HEK293 (cell line): Measurements from ENCODE around the gene NABP1.
A peak's percentile ranks its signal among the peaks of the same experiment; 100 is the strongest.

Experiments used
- CTCF ChIA-PET: fragments of 350-600 bp; formaldehyde crosslinking; extraction: SDS; loops from one replicate; lab custom pipeline; 2021; ENCODE audit warnings: antibody characterized with exemption; lab: Yijun Ruan, JAX
- POLR2A ChIA-PET: fragments of 300-600 bp; formaldehyde crosslinking; extraction: SDS; loops from one replicate; lab custom pipeline; 2020; ENCODE audit warnings: antibody characterized with exemption, inconsistent platforms; lab: Yijun Ruan, JAX
- H3K27ac ChIP-seq: fragments of 200-500 bp; sonication (Bioruptor generic); 2 replicates; pipeline ENCODE4 v1.5.1; 2014; ENCODE audit warnings: low read depth, low read length, control low read depth, inconsistent platforms; ENCODE audit errors: extremely low read depth
- H3K36me3 ChIP-seq, 2 experiments: fragments of 200-500 bp in 1 of 2; sonication (Bioruptor generic) in 1 of 2; 1 replicate in 1 of 2; 2 replicates in 1 of 2; pipeline ENCODE4 v1.5.1; 2014 to 2017; ENCODE audit warnings: inconsistent platforms in 2 of 2, low read length in 2 of 2; ENCODE audit not compliant: control insufficient read depth in 2 of 2, insufficient read depth in 1 of 2
- H3K4me1 ChIP-seq: fragments of 200-500 bp; sonication (Bioruptor generic); 2 replicates; pipeline ENCODE4 v1.5.1; 2014; ENCODE audit warnings: mild to moderate bottlenecking, low read length, inconsistent platforms; ENCODE audit not compliant: control insufficient read depth, insufficient read depth
- H3K4me3 ChIP-seq: 2 replicates; pipeline ENCODE4 v1.5.1; 2011; ENCODE audit warnings: low read depth, mild to moderate bottlenecking, control low read depth, low read length, moderate library complexity
- H3K9me3 ChIP-seq: fragments of 200-500 bp; sonication (Bioruptor generic); 2 replicates; pipeline ENCODE4 v1.5.1; 2014; ENCODE audit warnings: low read depth, low read length, inconsistent platforms; ENCODE audit not compliant: control insufficient read depth, insufficient read depth
- BCL11B ChIP-seq: fragments of 450-650 bp; formaldehyde crosslinking; IDR thresholded peaks from 2 replicates; pipeline ENCODE4 v1.5.1; 2016; ENCODE audit warnings: low read depth, missing biosample characterization, missing genetic modification characterization
- GFI1B ChIP-seq: fragments of 450-650 bp; formaldehyde crosslinking; IDR thresholded peaks from 2 replicates; pipeline ENCODE4 v1.5.1; 2016; ENCODE audit warnings: missing biosample characterization, missing genetic modification characterization
- GLI2 ChIP-seq: fragments of 450-650 bp; formaldehyde crosslinking; IDR thresholded peaks from 2 replicates; pipeline ENCODE4; 2017; ENCODE audit warnings: missing biosample characterization, missing genetic modification characterization, low read depth, borderline replicate concordance
- HOXD13 ChIP-seq: sonication (generic); formaldehyde crosslinking; IDR thresholded peaks from 2 replicates; pipeline ENCODE4 v1.8.0; 2022; ENCODE audit warnings: missing genetic modification reagents, borderline replicate concordance
- MYNN ChIP-seq: fragments of 450-650 bp; formaldehyde crosslinking; IDR thresholded peaks from 2 replicates; pipeline ENCODE4 v1.5.1; 2016; ENCODE audit warnings: missing biosample characterization, missing genetic modification characterization, borderline replicate concordance
- ZBTB20 ChIP-seq: fragments of 450-650 bp; formaldehyde crosslinking; IDR thresholded peaks from 2 replicates; pipeline ENCODE4 v1.5.1; 2016; ENCODE audit warnings: missing biosample characterization, missing genetic modification characterization
- ZBTB8A ChIP-seq: fragments of 450-650 bp; formaldehyde crosslinking; IDR thresholded peaks from 2 replicates; pipeline ENCODE4 v1.5.1; 2016; ENCODE audit warnings: missing biosample characterization, missing genetic modification characterization
- ZFP69B ChIP-seq: fragments of 450-650 bp; formaldehyde crosslinking; IDR thresholded peaks from 2 replicates; pipeline ENCODE4 v1.5.1; 2016; ENCODE audit warnings: missing biosample characterization, missing genetic modification characterization
- ZNF133 ChIP-seq: fragments of 450-650 bp; formaldehyde crosslinking; IDR thresholded peaks from 2 replicates; pipeline ENCODE4 v1.5.1; 2016; ENCODE audit warnings: missing biosample characterization, missing genetic modification characterization
- ZNF175 ChIP-seq: fragments of 450-650 bp; formaldehyde crosslinking; IDR thresholded peaks from 2 replicates; pipeline ENCODE4 v1.5.1; 2016; ENCODE audit warnings: missing biosample characterization, missing genetic modification characterization
- ZNF18 ChIP-seq: fragments of 450-650 bp; formaldehyde crosslinking; IDR thresholded peaks from 2 replicates; pipeline ENCODE4 v1.5.1; 2016; ENCODE audit warnings: missing biosample characterization, missing genetic modification characterization
- ZNF214 ChIP-seq: fragments of 450-650 bp; formaldehyde crosslinking; IDR thresholded peaks from 2 replicates; pipeline ENCODE4 v1.5.1; 2017; ENCODE audit warnings: missing biosample characterization, mild to moderate bottlenecking, missing genetic modification characterization, borderline replicate concordance
- ZNF248 ChIP-seq: fragments of 450-650 bp; formaldehyde crosslinking; IDR thresholded peaks from 2 replicates; pipeline ENCODE4 v1.5.1; 2017; ENCODE audit warnings: missing biosample characterization, missing genetic modification characterization
- ZNF266 ChIP-seq: fragments of 450-650 bp; formaldehyde crosslinking; IDR thresholded peaks from 2 replicates; pipeline ENCODE4 v1.5.1; 2016; ENCODE audit warnings: missing biosample characterization, missing genetic modification characterization, low read depth
- ZNF366 ChIP-seq: fragments of 450-650 bp; formaldehyde crosslinking; conservative IDR thresholded peaks from 2 replicates; pipeline ENCODE4 v1.5.1; 2016; ENCODE audit warnings: missing biosample characterization, missing genetic modification characterization
- ZNF394 ChIP-seq: fragments of 450-650 bp; formaldehyde crosslinking; IDR thresholded peaks from 2 replicates; pipeline ENCODE4 v1.5.1; 2016; ENCODE audit warnings: missing biosample characterization, missing genetic modification characterization, mild to moderate bottlenecking, moderate library complexity, borderline replicate concordance
- ZNF416 ChIP-seq: fragments of 450-650 bp; formaldehyde crosslinking; IDR thresholded peaks from 2 replicates; pipeline ENCODE4 v1.5.1; 2016; ENCODE audit warnings: missing biosample characterization, missing genetic modification characterization
- ZNF521 ChIP-seq: fragments of 450-650 bp; formaldehyde crosslinking; IDR thresholded peaks from 2 replicates; pipeline ENCODE4 v1.5.1; 2017; ENCODE audit warnings: missing biosample characterization, mild to moderate bottlenecking, missing genetic modification characterization
- ZNF548 ChIP-seq: fragments of 450-650 bp; formaldehyde crosslinking; IDR thresholded peaks from 2 replicates; pipeline ENCODE4 v1.5.1; 2016; ENCODE audit warnings: missing biosample characterization, missing genetic modification characterization
- ZNF561 ChIP-seq: fragments of 450-650 bp; IDR thresholded peaks from 2 replicates; pipeline ENCODE4 v1.5.1; 2018; ENCODE audit warnings: missing biosample characterization, missing genetic modification characterization, borderline replicate concordance
- ZNF645 ChIP-seq: fragments of 450-650 bp; formaldehyde crosslinking; IDR thresholded peaks from 2 replicates; pipeline ENCODE4; 2016; ENCODE audit warnings: missing biosample characterization, missing genetic modification characterization
- ZNF701 ChIP-seq: fragments of 450-650 bp; formaldehyde crosslinking; IDR thresholded peaks from 2 replicates; pipeline ENCODE4 v1.5.1; 2016; ENCODE audit warnings: missing biosample characterization, missing genetic modification characterization
- ZNF747 ChIP-seq: fragments of 450-650 bp; formaldehyde crosslinking; IDR thresholded peaks from 2 replicates; pipeline ENCODE4 v1.5.1; 2016; ENCODE audit warnings: missing biosample characterization, missing genetic modification characterization
- TF ChIP-seq, protein P1 (sequence below): fragments of 450-650 bp; formaldehyde crosslinking; IDR thresholded peaks from 2 replicates; pipeline ENCODE4 v1.5.1; 2016; ENCODE audit warnings: missing biosample characterization, missing genetic modification characterization

Gene NABP1

DNA sequence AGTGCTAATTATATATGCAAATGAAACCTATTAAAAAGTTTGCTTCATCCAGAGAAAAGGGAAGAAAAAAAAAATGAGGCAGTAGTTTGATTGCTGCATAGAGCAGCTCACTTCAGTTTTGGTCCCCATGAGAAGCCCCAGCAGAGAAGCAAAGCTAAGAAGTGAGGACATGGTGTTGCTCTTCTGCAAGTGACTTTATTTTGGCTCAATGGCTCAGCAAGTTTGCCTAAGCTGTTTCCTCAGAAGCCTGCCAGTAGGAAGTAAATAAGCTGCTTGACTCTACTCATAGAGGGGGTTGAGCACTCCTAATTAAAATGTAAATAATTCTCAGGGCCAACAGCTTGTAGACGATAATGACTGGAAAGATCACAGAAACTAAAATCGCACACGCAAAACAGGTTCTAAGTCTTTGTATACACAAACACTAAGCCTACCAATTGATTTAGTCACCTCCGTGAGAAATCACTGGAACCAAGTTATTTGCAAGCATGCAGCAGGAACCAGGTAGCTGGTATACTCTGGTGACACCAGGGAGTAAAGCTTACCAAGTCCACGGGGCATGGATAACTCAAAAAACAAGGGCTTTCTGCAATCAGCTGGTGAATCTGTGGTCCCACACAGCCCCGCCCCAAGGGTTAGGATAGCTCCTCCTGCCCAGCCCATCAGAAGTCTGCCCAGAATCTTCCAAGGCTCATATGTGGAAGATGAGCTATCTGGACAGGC lies 39.7 kb upstream of the NABP1 start:
- Histone ChIP-seq H3K27ac (no peak overlapping the region), H3K4me1 (peaks cover 12% of the 10 kb centered on the region; the same call in 1 of the 2 replicates), H3K36me3 (no peaks in the 10 kb centered on the region), H3K9me3 (no peaks in the 10 kb centered on the region), H3K4me3 (no peak overlapping the region)
- ChIA-PET CTCF (interaction anchor here (0.7 to 0.9 kb wide), 4 partner anchors 26 to 278 kb away, joined by 3 to 4 read pairs (median 3); no protein-coding TSS in a partner anchor), POLR2A (interaction anchor here (1.0 to 3.3 kb wide), 4 partner anchors 13 to 53 kb away, joined by 3 to 17 read pairs (median 4); partner anchors contain the start of gene NABP1)
- TF ChIP-seq ZNF394 (tag by site-specific recombination) (no peak), GFI1B (tag by site-specific recombination) (no peak), ZNF747 (tag by site-specific recombination) (no peak), ZNF366 (tag by site-specific recombination) (0 out of 2 replicates have a peak, but pooled peaks have one; percentile 26), ZNF548 (no peak)

DNA sequence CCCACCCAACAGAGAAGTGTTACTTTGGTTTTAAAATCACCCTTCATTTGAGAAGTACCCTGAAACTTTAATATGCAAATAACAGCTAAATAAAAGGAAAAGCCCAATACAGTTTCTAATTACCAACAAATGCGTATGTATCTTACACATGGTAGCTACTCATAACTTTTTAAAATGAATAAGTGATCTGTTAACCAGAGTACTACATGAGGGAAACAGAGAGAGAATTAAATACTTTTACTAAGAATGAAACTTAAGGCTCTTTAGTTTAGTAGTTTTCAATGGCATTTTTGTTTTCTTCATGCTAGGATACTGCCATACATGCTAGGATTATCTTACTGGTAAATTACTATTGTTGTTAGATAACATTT lies 39.1 kb upstream of the NABP1 start:
- no peaks in the 10 kb centered on the region for H3K9me3 ChIP-seq
- no peaks in the 10 kb centered on the region for H3K36me3 ChIP-seq
- H3K4me1 ChIP-seq: peaks cover 17% of the 10 kb centered on the region; the same call in 1 of the 2 replicates
- no peak overlapping the region for H3K4me3 ChIP-seq
- H3K27ac ChIP-seq: no peak overlapping the region
- POLR2A ChIA-PET: interaction anchor here (1.0 to 3.3 kb wide), 4 partner anchors 14 to 53 kb away, joined by 3 to 17 read pairs (median 4); partner anchors contain the start of gene NABP1
- CTCF ChIA-PET: interaction anchor here (0.8 to 0.9 kb wide), 2 partner anchors 27 to 41 kb away, joined by 3 read pairs; no protein-coding TSS in a partner anchor
- TF ChIP-seq ZNF645 (tag by site-specific recombination) (no peak), ZNF133 (no peak), BCL11B (tag by site-specific recombination) (no peak), ZNF521 (tag by site-specific recombination) (no peak), ZNF175 (tag by site-specific recombination) (no peak), ZNF701 (tag by site-specific recombination) (no peak), ZFP69B (tag by site-specific recombination) (no peak), GLI2 (no peak), ZNF248 (tag by site-specific recombination) (no peak), ZNF561 (tag by site-specific recombination) (no peak), MYNN (no peak), ZNF266 (no peak), ZBTB8A (no peak), ZNF416 (tag by site-specific recombination) (no peak), ZNF214 (no peak), ZNF18 (no peak), ZBTB20 (no peak), HOXD13 (no peak)
- TF ChIP-seq, protein P1, sequence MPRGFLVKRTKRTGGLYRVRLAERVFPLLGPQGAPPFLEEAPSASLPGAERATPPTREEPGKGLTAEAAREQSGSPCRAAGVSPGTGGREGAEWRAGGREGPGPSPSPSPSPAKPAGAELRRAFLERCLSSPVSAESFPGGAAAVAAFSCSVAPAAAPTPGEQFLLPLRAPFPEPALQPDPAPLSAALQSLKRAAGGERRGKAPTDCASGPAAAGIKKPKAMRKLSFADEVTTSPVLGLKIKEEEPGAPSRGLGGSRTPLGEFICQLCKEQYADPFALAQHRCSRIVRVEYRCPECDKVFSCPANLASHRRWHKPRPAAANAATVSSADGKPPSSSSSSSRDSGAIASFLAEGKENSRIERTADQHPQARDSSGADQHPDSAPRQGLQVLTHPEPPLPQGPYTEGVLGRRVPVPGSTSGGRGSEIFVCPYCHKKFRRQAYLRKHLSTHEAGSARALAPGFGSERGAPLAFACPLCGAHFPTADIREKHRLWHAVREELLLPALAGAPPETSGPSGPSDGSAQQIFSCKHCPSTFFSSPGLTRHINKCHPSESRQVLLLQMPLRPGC (tag by site-specific recombination): no peak
